ENCODE measurements around the gene CAPN2. TPM values are rescaled to one million over a fixed set of nuclear protein-coding genes. Genes with fewer than 3 reads are reported as not detected.

The CAPN2 gene
- polyA plus RNA-seq, 3 donors: 127 to 186 (median 182) TPM

DNA sequence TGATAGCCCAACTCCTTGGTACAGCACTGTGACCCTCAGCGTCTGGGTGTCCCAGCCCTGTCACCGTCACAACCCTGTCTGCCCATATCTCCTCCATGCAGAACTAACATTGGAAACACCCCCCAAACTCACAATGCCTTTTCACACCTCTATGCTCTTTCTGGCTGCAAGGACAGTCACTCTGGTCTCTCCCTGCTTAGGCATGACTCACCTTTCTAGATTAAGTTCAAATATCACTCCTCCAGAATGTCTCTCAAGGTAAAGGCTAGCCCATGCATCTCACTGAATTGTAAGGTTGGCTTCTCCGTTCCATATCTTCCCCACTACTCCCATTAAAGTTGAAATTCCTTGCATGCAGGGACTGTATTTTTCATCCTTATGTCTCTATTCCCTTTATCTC lies 29.8 kb upstream of the CAPN2 start:
- no peak overlapping the region for H3K27ac ChIP-seq (ENCODE audit: low read depth in 1 of 2, low read length in 2 of 2)
- intact Hi-C loops (cut with micrococcal nuclease): loop anchor here in 1 of 2 donors (10.0 kb wide), 1 partner anchor 558 kb away; no protein-coding TSS in a partner anchor
- Mint-ChIP-seq H3K27ac (no peak overlapping the region), H3K36me3 (no peaks in the 10 kb centered on the region), H3K27me3 (ENCODE audit: low read depth in 3 of 3) (peaks cover 7 to 12% (median 10%) of the 10 kb centered on the region in 3 donors), H3K4me3 (no peak overlapping the region), H3K9me3 (peaks cover 0 to 4% (median 0%) of the 10 kb centered on the region in 7 donors), H3K4me1 (peaks cover 8% of the 10 kb centered on the region)
- no peak overlapping the region for H3K9ac ChIP-seq (ENCODE audit: insufficient read depth, low read length, poor library complexity, severe bottlenecking)
- TF ChIP-seq, protein P1, sequence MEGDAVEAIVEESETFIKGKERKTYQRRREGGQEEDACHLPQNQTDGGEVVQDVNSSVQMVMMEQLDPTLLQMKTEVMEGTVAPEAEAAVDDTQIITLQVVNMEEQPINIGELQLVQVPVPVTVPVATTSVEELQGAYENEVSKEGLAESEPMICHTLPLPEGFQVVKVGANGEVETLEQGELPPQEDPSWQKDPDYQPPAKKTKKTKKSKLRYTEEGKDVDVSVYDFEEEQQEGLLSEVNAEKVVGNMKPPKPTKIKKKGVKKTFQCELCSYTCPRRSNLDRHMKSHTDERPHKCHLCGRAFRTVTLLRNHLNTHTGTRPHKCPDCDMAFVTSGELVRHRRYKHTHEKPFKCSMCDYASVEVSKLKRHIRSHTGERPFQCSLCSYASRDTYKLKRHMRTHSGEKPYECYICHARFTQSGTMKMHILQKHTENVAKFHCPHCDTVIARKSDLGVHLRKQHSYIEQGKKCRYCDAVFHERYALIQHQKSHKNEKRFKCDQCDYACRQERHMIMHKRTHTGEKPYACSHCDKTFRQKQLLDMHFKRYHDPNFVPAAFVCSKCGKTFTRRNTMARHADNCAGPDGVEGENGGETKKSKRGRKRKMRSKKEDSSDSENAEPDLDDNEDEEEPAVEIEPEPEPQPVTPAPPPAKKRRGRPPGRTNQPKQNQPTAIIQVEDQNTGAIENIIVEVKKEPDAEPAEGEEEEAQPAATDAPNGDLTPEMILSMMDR (IDR thresholded peaks at IDR 0.05): no peak
- no peak overlapping the region for H3K4me2 ChIP-seq (replicated peaks; ENCODE audit: extremely low read depth, low read length, poor library complexity, severe bottlenecking)
- H2AFZ ChIP-seq (ENCODE audit: insufficient read depth, low read depth, low read length, poor library complexity, severe bottlenecking): no peak overlapping the region
- no peak overlapping the region for H3K4me3 ChIP-seq (replicated peaks in 1 of 3; ENCODE audit: low read depth in 2 of 3, low read length in 3 of 3)
- 100% methylated on average over 2 of the region's 3 CpGs for WGBS (ENCODE audit: insufficient coverage)
- no peaks in the 10 kb centered on the region for H4K20me1 ChIP-seq (ENCODE audit: insufficient read depth, low read length)
- H3K4me1 ChIP-seq (ENCODE audit: control insufficient read depth in 1 of 2, insufficient read depth in 2 of 2, low read length in 2 of 2): peaks cover 9 to 13% of the 10 kb centered on the region in 2 donors
- no peaks in the 10 kb centered on the region for H3K36me3 ChIP-seq (replicated peaks in 1 of 2; ENCODE audit: control insufficient read depth in 1 of 2, insufficient read depth in 2 of 2, low read length in 2 of 2)
- H3K9me3 ChIP-seq (replicated peaks in 1 of 2; ENCODE audit: control insufficient read depth in 1 of 2, insufficient read depth in 1 of 2, low read length in 2 of 2): no peaks in the 10 kb centered on the region
- H3K79me2 ChIP-seq (ENCODE audit: insufficient read depth, low read length): no peaks in the 10 kb centered on the region
- DNase-seq: no peak
- peaks cover 0 to 3% of the 10 kb centered on the region in 2 donors for H3K27me3 ChIP-seq (ENCODE audit: control insufficient read depth in 2 of 2, insufficient read depth in 2 of 2, low read length in 2 of 2)

DNA sequence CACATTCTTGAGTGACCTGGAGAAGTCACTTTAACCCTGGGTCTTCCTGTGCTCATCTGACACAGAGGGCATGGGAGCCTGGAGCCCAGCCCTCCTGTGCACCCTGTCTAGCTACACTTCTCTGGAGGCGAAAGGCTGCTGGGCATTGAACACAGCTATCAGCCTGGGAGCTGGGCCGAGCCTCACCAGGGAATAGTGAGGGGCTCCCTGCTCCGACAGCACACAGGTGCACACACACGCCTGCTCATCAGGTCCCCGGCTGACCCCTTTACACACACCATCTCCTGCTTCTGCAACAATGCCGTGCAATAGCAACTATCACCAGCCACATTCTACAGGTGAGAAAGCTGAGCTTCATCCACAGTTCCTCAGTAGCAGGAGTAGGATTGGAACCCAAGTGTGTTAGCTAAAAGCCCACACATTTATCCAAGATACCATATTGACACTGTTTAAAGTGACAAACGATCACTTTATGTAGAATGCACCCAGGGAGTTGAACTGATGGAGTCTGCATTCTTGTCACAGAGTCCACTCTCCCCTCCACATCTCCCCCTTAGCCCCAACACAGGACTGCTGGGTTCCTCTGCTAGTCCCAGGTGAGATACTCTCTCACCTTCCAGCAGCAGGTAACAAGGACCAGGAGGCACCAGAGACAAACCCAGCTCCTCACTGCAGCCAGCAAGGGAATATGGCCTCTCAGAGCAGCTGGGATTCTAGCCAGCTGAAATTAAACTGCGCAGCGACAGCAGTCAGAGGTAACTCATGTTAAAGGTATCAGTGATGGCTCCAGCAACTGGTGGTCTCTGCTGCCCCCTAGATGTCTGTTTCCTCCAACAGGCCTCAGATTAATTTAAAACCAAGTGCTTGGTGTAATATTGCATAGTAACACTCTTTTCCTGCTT lies 28.5 kb upstream of the CAPN2 start:
- H3K36me3 Mint-ChIP-seq: no peaks in the 10 kb centered on the region
- peaks cover 7% of the 10 kb centered on the region for H3K4me1 Mint-ChIP-seq
- Histone ChIP-seq H3K4me2 (replicated peaks; ENCODE audit: extremely low read depth, low read length, poor library complexity, severe bottlenecking) (no peak overlapping the region), H3K4me3 (replicated peaks in 1 of 3; ENCODE audit: low read depth in 2 of 3, low read length in 3 of 3) (no peak overlapping the region), H3K79me2 (ENCODE audit: insufficient read depth, low read length) (no peaks in the 10 kb centered on the region), H3K9me3 (replicated peaks in 1 of 2; ENCODE audit: control insufficient read depth in 1 of 2, insufficient read depth in 1 of 2, low read length in 2 of 2) (no peaks in the 10 kb centered on the region), H3K9ac (ENCODE audit: insufficient read depth, low read length, poor library complexity, severe bottlenecking) (no peak overlapping the region), H2AFZ (ENCODE audit: insufficient read depth, low read depth, low read length, poor library complexity, severe bottlenecking) (no peak overlapping the region), H3K36me3 (replicated peaks in 1 of 2; ENCODE audit: control insufficient read depth in 1 of 2, insufficient read depth in 2 of 2, low read length in 2 of 2) (no peaks in the 10 kb centered on the region), H3K27ac (ENCODE audit: low read depth in 1 of 2, low read length in 2 of 2) (no peak overlapping the region), H3K4me1 (ENCODE audit: control insufficient read depth in 1 of 2, insufficient read depth in 2 of 2, low read length in 2 of 2) (peaks cover 7 to 11% of the 10 kb centered on the region in 2 donors), H3K27me3 (ENCODE audit: control insufficient read depth in 2 of 2, insufficient read depth in 2 of 2, low read length in 2 of 2) (peaks cover 0 to 3% of the 10 kb centered on the region in 2 donors), H4K20me1 (ENCODE audit: insufficient read depth, low read length) (no peaks in the 10 kb centered on the region)
- H3K27ac Mint-ChIP-seq: no peak overlapping the region
- H3K9me3 Mint-ChIP-seq: peaks cover 0 to 6% (median 2%) of the 10 kb centered on the region in 7 donors
- H3K27me3 Mint-ChIP-seq (ENCODE audit: low read depth in 3 of 3): peaks cover 7 to 16% (median 10%) of the 10 kb centered on the region in 3 donors
- intact Hi-C loops (cut with micrococcal nuclease): loop anchor here in 1 of 2 donors (10.0 kb wide), 1 partner anchor 559 kb away; no protein-coding TSS in a partner anchor
- 73% methylated on average over 8 of the region's 9 CpGs for WGBS (ENCODE audit: insufficient coverage)
- H3K4me3 Mint-ChIP-seq: no peak overlapping the region
- DNase-seq: peak in 1 of 3 donors; percentile 34
- TF ChIP-seq, protein P1 (IDR thresholded peaks at IDR 0.05): peak; percentile 59

All from CD14-positive monocyte (primary cell).